ENCODE measurements around the gene MCM9.

GRCh38 chr6:118826096-118826495 lies 108.9 kb downstream of the MCM9 start:
- TF ChIP-seq, protein P1, sequence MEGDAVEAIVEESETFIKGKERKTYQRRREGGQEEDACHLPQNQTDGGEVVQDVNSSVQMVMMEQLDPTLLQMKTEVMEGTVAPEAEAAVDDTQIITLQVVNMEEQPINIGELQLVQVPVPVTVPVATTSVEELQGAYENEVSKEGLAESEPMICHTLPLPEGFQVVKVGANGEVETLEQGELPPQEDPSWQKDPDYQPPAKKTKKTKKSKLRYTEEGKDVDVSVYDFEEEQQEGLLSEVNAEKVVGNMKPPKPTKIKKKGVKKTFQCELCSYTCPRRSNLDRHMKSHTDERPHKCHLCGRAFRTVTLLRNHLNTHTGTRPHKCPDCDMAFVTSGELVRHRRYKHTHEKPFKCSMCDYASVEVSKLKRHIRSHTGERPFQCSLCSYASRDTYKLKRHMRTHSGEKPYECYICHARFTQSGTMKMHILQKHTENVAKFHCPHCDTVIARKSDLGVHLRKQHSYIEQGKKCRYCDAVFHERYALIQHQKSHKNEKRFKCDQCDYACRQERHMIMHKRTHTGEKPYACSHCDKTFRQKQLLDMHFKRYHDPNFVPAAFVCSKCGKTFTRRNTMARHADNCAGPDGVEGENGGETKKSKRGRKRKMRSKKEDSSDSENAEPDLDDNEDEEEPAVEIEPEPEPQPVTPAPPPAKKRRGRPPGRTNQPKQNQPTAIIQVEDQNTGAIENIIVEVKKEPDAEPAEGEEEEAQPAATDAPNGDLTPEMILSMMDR (conservative IDR thresholded peaks at IDR 0.05 in 1 of 2, IDR thresholded peaks at IDR 0.05 in 1 of 2; ENCODE audit: low read depth in 1 of 2, low read length in 2 of 2), result no peak
- no peak for TF ChIP-seq EZH2 (IDR thresholded peaks at IDR 0.05; ENCODE audit: low read length, missing control alignments)
